Left lung (tissue), 10 donors: Measurements from ENCODE around the gene RAB29. TPM values are rescaled to one million over a fixed set of nuclear protein-coding genes. Genes with fewer than 3 reads are reported as not detected.

ENCODE experiments used
- ATAC-seq: fragments of 200-7000 bp; cut with Tn5 transposase; one replicate; pipeline ENCODE4 v1.9.1; 2020; ENCODE audit warnings: moderate library complexity
- DNase-seq, 4 donors: peaks; one replicate each; pipeline ENCODE4 v3.0.0-alpha.2; 2013 to 2020
- H3K27ac ChIP-seq, 2 donors: fragments of 200-600 bp; sonication (generic) in 1 of 2; one replicate each; pipeline versions ENCODE4 v1.5.0 to v1.8.0; 2020 to 2021
- H3K27me3 ChIP-seq, 2 donors: fragments of 200-600 bp; sonication (generic) in 1 of 2; one replicate each; pipeline versions ENCODE4 v1.5.0 to v1.8.0; 2020 to 2021
- H3K36me3 ChIP-seq, 2 donors: fragments of 200-600 bp; sonication (generic) in 1 of 2; one replicate each; pipeline versions ENCODE4 v1.5.0 to v1.8.0; 2020 to 2021
- H3K4me1 ChIP-seq, 2 donors: fragments of 200-600 bp; one replicate each; pipeline ENCODE4 v1.8.0; 2021
- H3K4me3 ChIP-seq, 2 donors: fragments of 200-600 bp; sonication (generic) in 1 of 2; one replicate each; pipeline versions ENCODE4 v1.5.0 to v1.8.0; 2020 to 2021; ENCODE audit warnings: mild to moderate bottlenecking in 1 of 2
- H3K9me3 ChIP-seq, 2 donors: fragments of 200-600 bp; sonication (generic) in 1 of 2; one replicate each; pipeline versions ENCODE4 v1.5.0 to v1.8.0; 2020 to 2021
- CTCF ChIP-seq, 2 donors: fragments of 200-600 bp; sonication (generic) in 1 of 2; IDR thresholded peaks; one replicate each; pipeline versions ENCODE4 v1.5.0 to v1.8.0; 2021; ENCODE audit warnings: antibody characterized with exemption in 2 of 2
- intact Hi-C, 2 donors: fragments of 100-400 bp; cut with DNase I; formaldehyde crosslinking; loops; one replicate each; pipeline versions ENCODE4 v1.11.2 to v1.14.2; 2022
- polyA plus RNA-seq, 6 donors: library from polyadenylated mRNA; unstranded; fragments of 120-200 nt; gene quantifications; one replicate each; pipeline ENCODE4 v1.2.1, GENCODE V29; 2013; ENCODE audit not compliant: insufficient read length in 6 of 6
- total RNA-seq, 2 donors: library from RNA; stranded (reverse); fragmentation: NEBNext Ultra II Directional; extraction: Animal tissue kit (Norgen Biotek cat#: 25700); gene quantifications; one replicate each; pipeline ENCODE4 v1.2.1, GENCODE V29; 2021
- donor health status: DM: no; HTN: yes; CAD: no.
- donor health status: DM: no; HTN: no; CAD: no.

RAB29 gene
- total and polyA plus RNA-seq, 8 donors = 6.1 to 29.9 (median 8.2) TPM

- intact Hi-C loops = no loop called here
- TF ChIP-seq CTCF (IDR thresholded peaks at IDR 0.05) = no peak
- Histone ChIP-seq H3K9me3 (no peaks in the 10 kb centered on the region), H3K36me3 (peaks cover 0 to 3% of the 10 kb centered on the region in 2 donors), H3K4me1 (peaks cover 22 to 56% of the 10 kb centered on the region in 2 donors), H3K4me3 (no peak overlapping the region), H3K27me3 (peaks cover 0 to 27% of the 10 kb centered on the region in 2 donors), H3K27ac (no peak overlapping the region)
- no peak for DNase-seq
- no peak for ATAC-seq
Observed at GRCh38 chr1:205810448-205811157, 35.3 kb upstream of the RAB29 start.

- Histone ChIP-seq H3K4me1 (peaks cover 22 to 58% of the 10 kb centered on the region in 2 donors), H3K9me3 (no peaks in the 10 kb centered on the region), H3K4me3 (no peak overlapping the region), H3K27me3 (peaks cover 0 to 27% of the 10 kb centered on the region in 2 donors), H3K27ac (no peak overlapping the region), H3K36me3 (peaks cover 0 to 3% of the 10 kb centered on the region in 2 donors)
- DNase-seq = peak in 1 of 4 donors; percentile 73
- intact Hi-C loops = no loop called here
- ATAC-seq = no peak
- TF ChIP-seq CTCF (IDR thresholded peaks at IDR 0.05) = no peak
Observed at GRCh38 chr1:205809942-205810345, 34.7 kb upstream of the RAB29 start.

GRCh38 chr1:205809469-205809868, 34.2 kb upstream of the RAB29 start:
- TF ChIP-seq CTCF (IDR thresholded peaks at IDR 0.05) = no peak
- ATAC-seq (no peak), DNase-seq (no peak)
- intact Hi-C loops = no loop called here
- no peak overlapping the region for H3K4me3 ChIP-seq
- peaks cover 22 to 58% of the 10 kb centered on the region in 2 donors for H3K4me1 ChIP-seq
- H3K27me3 ChIP-seq = peaks cover 0 to 25% of the 10 kb centered on the region in 2 donors
- no peak overlapping the region for H3K27ac ChIP-seq
- H3K36me3 ChIP-seq = peaks cover 0 to 3% of the 10 kb centered on the region in 2 donors
- H3K9me3 ChIP-seq = no peaks in the 10 kb centered on the region

GRCh38 chr1:205805082-205805711, 29.9 kb upstream of the RAB29 start:
- DNase-seq (no peak), ATAC-seq (no peak)
- intact Hi-C loops = no loop called here
- Histone ChIP-seq H3K27me3 (no peaks in the 10 kb centered on the region), H3K4me3 (no peak overlapping the region), H3K27ac (no peak overlapping the region), H3K36me3 (peaks cover 0 to 3% of the 10 kb centered on the region in 2 donors), H3K4me1 (peaks cover 2 to 31% of the 10 kb centered on the region in 2 donors), H3K9me3 (no peaks in the 10 kb centered on the region)
- TF ChIP-seq CTCF (IDR thresholded peaks at IDR 0.05) = no peak

- no peak for TF ChIP-seq CTCF (IDR thresholded peaks at IDR 0.05)
- no peak for ATAC-seq
Observed at GRCh38 chr1:205804605-205805004, 29.3 kb upstream of the RAB29 start.

More at GRCh38 chr1:205804605-205805004, 29.3 kb upstream of the RAB29 start:
- no peak for DNase-seq
- intact Hi-C loops = no loop called here
- Histone ChIP-seq H3K36me3 (peaks cover 0 to 8% of the 10 kb centered on the region in 2 donors), H3K4me1 (peaks cover 2 to 25% of the 10 kb centered on the region in 2 donors), H3K27me3 (no peaks in the 10 kb centered on the region), H3K9me3 (no peaks in the 10 kb centered on the region), H3K27ac (no peak overlapping the region), H3K4me3 (no peak overlapping the region)
